HG02852 (cell line): ENCODE results near the gene DDX6.

Experiments
- ATAC-seq: cut with Tn5 transposase; IDR thresholded peaks from one replicate; pipeline ENCODE4 v1.9.1; 2021; ENCODE audit warnings: mild to moderate bottlenecking, moderate library complexity; ENCODE audit not compliant: unreplicated experiment

The DDX6 gene

DNA sequence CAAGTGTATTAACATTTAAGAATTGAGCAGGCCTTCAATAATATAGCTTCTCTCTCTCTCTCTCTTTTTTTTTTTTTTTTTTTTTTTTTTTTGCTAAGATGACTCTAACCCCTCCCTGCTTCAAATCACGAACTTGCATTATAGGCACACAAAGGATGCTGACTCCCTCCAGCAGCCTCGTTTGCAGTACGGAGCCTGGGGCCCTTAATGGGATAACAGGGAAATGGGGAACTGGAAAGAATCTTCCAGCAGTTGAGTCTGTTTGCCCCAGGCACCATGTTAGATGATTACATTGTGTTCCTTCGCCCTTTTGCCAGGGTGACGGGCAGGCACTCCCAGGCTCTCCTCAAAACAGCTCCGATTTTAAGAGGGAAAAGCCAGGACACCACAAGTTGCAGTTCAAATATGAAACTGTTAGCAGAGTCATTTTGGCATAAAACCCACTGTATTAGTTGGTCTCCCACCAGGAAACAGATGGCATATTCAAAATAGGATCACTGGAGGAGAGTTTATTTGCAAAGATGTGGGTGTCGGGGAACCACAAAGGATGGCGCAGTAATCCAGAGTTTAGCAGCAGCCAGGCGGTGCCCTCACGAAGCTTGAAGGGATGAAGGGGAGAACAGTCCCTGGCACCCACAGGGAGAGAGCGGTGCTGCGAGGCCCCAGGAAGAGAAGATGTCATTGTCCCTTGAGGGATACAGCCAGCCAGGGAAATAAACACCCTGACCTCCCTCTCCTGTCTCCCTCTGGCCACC, 85.0 kb downstream of the DDX6 start:
- no peak for ATAC-seq

DNA sequence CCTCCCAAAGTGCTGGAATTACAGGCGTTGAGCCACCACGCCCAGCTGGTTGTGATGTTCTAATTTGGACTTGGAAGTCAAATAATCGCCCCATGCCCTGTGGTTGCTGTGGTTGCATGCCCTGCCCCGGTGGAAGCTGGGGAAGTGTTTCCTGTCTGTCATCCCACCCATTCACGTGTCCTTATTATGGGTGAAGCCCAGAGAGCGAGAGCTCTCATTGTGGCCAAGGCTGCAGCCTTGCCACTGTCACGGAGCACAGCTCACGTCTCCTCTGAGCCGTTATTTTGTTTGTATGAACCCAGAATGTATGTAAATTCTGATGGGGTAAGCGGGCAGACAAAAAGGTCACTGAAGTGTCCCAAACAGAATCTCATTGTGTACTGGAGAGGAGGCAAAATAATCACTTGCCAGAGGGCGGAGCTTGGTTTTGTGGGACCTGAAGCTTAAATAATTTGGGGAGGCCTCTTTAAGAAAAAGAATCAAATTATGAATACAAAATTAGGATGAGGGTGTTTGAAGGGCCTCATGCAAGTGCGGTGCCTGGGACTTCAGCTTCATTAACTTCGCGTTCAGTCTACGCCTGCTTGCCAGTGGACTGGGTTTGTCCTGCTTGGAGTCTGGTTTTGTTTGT, 85.7 kb downstream of the DDX6 start:
- no peak for ATAC-seq

DNA sequence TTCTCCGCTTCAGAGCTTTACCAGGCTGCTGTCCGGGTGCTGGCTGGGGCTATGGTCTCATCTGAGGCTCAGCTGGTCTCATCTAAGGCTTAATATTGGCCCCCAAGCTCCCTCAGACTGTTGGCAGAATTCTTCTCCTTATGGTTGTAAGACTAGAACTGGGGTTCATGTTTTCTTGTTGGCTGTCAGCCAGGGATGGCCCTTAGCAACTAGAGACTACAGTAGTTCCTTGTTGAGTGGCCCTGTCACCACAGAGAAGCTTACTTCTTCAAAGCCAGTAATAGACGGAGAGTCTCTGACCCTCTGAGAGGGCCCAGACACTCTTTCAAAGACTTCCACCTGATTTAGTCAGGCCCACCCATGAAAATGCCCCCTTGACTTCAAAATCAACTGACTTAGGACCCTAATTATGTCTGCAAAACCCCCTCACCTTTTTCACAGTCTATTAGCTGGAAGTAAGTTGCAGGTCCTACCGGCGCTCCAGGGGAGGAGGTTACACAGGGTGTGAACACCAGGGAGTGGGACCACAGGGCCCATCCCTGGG, 87.3 kb downstream of the DDX6 start:
- ATAC-seq = no peak

DNA sequence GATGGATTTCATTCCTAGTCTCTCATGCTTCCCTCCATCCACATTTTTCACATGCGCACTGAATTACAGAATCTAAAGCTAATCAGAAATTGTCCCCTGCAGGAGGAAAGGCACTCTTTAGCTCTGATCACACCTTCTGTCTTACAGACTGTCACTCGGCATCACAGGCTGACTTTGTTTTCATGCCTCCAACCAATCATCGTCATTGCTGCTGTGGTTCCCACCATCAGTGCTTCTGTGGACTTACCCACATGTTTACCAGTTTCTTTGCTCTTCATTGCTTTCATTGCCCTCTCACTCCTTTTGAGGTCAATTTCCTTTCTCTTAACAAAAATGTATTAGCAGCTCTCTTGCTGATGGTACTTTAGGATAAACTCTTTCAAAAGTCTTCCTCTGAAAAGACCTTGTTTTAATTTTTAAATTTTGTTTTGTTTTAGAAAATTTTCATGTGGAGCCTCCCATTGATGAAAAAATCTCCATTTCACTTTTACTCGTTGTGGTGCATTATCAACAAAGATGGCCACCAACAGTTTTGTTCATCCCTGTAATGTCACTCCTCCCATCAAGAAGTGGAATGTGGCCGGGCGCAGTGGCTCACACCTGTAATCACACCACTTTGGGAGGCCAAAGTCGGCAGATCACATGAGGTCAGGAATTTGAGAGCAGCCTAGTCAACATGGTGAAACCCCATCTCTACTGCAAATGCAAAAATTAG, 91.3 kb downstream of the DDX6 start:
- ATAC-seq = no peak
